ENCODE results near the gene TK2.

TK2 gene

DNA sequence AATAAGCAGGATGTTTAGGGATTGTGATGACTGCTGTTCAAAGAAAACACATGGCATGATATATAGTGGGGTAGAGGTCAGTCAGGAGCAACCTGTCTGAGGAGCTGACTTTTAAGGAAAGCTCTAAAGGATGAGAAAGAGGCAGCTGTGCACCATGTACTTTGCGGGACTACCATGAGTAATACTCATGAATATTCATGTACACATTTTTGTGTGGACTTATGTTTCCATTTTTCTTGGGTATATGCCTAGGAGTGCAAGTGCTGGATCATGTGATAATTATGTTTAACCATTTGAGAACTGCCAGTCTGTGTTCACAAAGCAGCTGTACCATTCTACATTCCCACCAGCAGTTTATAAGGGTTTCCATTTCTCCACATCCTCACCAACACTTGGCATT, 87.0 kb downstream of the TK2 start:
- no peak for DNase-seq

DNA sequence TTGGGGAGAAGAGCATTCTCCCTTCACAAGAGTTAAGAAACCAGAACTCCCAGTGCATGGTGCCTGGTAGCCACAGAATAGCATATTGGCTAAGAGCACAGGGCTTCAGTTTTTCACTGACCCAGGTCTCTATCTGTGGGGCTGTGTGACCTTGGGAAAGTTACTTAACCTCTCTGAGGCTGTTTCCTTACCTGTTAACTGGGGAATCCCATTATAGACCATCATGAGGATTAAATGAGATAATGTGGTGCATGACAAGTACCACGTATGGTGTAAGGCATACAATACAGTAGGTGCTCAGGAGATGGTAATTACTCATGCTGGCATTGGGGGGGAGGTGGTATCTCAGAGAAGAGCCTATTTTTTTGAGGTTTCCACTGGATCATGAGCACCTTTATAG, 89.2 kb downstream of the TK2 start:
- DNase-seq: no peak

DNA sequence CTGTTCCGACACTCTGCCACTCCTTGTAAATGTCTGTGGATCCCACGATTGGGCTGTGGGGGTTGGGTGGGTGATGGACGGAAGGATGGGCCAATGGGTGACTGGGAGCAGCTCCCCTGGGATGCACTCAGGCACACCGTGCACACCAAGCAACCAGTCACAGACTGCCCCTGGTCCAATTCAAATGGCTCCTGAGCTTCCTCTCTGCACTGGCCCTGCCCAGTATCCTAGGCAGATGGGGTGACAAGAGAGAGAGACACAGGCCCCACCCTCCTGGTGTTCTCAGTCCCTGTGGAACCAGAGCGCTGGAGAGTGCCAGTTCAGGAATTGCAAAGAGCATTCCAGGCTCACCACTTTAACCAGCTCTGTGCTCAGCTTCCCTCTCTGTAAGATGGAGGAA, 90.0 kb downstream of the TK2 start:
- DNase-seq: no peak

DNA sequence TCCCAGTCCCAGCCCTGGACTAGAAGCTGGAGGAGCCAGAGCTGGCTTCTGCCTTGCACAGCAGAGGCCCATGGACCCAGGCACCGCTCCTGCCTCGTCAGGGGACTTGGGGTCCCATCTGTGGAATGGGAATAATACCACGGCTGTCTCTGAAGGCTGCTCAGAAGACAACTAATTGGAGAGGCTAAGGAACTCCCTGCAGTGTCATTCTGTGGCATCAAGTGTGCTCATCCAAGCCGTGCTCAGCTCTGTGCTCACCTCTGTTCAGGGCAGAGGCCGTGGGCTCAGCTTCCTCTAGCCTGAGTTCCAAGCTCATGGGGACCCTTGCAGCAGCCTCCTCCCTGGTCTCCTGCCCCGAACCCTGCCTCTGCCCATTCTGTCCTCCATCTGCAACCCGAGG, 91.1 kb downstream of the TK2 start:
- no peak for DNase-seq

DNA sequence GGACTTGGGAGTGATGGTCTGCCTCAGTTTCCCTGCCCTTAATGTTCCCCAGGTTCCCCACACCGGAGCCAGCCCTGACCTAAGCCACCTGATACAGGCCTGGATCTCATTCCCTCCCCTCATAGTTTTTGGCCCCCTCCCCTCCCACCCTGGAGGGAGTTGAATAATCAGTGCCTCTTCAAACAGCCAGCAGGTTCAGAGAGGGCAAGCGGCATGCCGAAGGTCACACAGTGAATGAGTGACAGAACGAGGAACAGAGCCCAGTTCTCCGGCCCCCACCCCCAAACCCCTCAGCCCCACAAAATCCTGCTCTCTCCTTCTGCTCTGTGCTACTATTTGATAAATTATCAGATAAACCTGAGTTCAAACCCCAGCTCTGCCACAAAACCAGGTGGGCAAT, 91.6 kb downstream of the TK2 start:
- DNase-seq: no peak
